Activated naive CD8-positive, alpha-beta T cell treated with anti-CD3 and anti-CD28 coated beads for 36 hours (primary cell): ENCODE results near the gene RASSF4. TPM values are rescaled to one million over a fixed set of nuclear protein-coding genes. Genes with fewer than 3 reads are reported as not detected.

Experiments used
- total RNA-seq, 2 experiments: library from RNA; stranded (reverse); gene quantifications; one replicate each; pipeline ENCODE4 v1.2.3, GENCODE V29; 2021

The RASSF4 gene
- total RNA-seq, 2 experiments from 2014 or later, result 5.6 to 6.2 TPM

Other genes with a start within 250 kb of the RASSF4 start
- not detected for gene TMEM72, start 48.5 kb upstream of the RASSF4 start, total RNA-seq
- gene DEPP1, start 19.0 kb downstream of the RASSF4 start, total RNA-seq, result under 1 TPM; 0.12 to 0.49 TPM
- gene ZNF22, start 41.1 kb downstream of the RASSF4 start, total RNA-seq, result 10 to 100 TPM; 45.6 to 47.6 TPM